ENCODE measurements around the gene FGF12. TPM values are rescaled to one million over a fixed set of nuclear protein-coding genes. Genes with fewer than 3 reads are reported as not detected.
"Not testable (repeated sequence)": the region's sequence is repeated elsewhere in the genome, so short reads cannot be mapped to it uniquely, and the experiment has no call there.

Gene FGF12
- polyA plus RNA-seq, 1 experiment: not detected

GRCh38 chr3:192731233-192731632 is 3.9 kb upstream of the FGF12 start:
- Histone ChIP-seq H3K4me3 (ENCODE audit: low read depth, low read length) (no peak overlapping the region), H3K9me3 (ENCODE audit: control insufficient read depth, insufficient read depth, low read length) (no peaks in the 10 kb centered on the region), H3K27me3 (ENCODE audit: control insufficient read depth, insufficient read depth, low read length) (no peaks in the 10 kb centered on the region), H3K27ac (ENCODE audit: low read depth, low read length) (no peak overlapping the region)
- CTCF ChIA-PET: no interaction called here
- TF ChIP-seq CTCF (IDR thresholded peaks at IDR 0.05; ENCODE audit: low read depth, low read length): no peak
- no peak for DNase-seq (ENCODE audit: low read depth, low spot score)
- POLR2A ChIA-PET: no interaction called here

GRCh38 chr3:192726385-192726784 is 956 bp downstream of the FGF12 start:
- ChIA-PET CTCF (no interaction called here), POLR2A (no interaction called here)
- TF ChIP-seq CTCF (IDR thresholded peaks at IDR 0.05; ENCODE audit: low read depth, low read length): no peak
- DNase-seq (ENCODE audit: low read depth, low spot score): no peak
- H3K4me3 ChIP-seq (ENCODE audit: low read depth, low read length): no peak overlapping the region
- no peak overlapping the region for H3K27ac ChIP-seq (ENCODE audit: low read depth, low read length)
- no peaks in the 10 kb centered on the region for H3K9me3 ChIP-seq (ENCODE audit: control insufficient read depth, insufficient read depth, low read length)
- H3K27me3 ChIP-seq (ENCODE audit: control insufficient read depth, insufficient read depth, low read length): no peaks in the 10 kb centered on the region

GRCh38 chr3:192719964-192720363 is 7.4 kb downstream of the FGF12 start:
- Histone ChIP-seq H3K27ac (ENCODE audit: low read depth, low read length) (no peak overlapping the region), H3K4me3 (ENCODE audit: low read depth, low read length) (no peak overlapping the region), H3K27me3 (ENCODE audit: control insufficient read depth, insufficient read depth, low read length) (no peaks in the 10 kb centered on the region), H3K9me3 (ENCODE audit: control insufficient read depth, insufficient read depth, low read length) (no peaks in the 10 kb centered on the region)
- CTCF ChIA-PET: no interaction called here
- POLR2A ChIA-PET: no interaction called here
- TF ChIP-seq CTCF (IDR thresholded peaks at IDR 0.05; ENCODE audit: low read depth, low read length): no peak
- no peak for DNase-seq (ENCODE audit: low read depth, low spot score)

GRCh38 chr3:192718156-192718555 is 9.2 kb downstream of the FGF12 start:
- no peak for TF ChIP-seq CTCF (IDR thresholded peaks at IDR 0.05; ENCODE audit: low read depth, low read length)
- no peak overlapping the region for H3K4me3 ChIP-seq (ENCODE audit: low read depth, low read length)
- H3K9me3 ChIP-seq (ENCODE audit: control insufficient read depth, insufficient read depth, low read length): no peaks in the 10 kb centered on the region
- no peaks in the 10 kb centered on the region for H3K27me3 ChIP-seq (ENCODE audit: control insufficient read depth, insufficient read depth, low read length)
- DNase-seq (ENCODE audit: low read depth, low spot score): no peak
- POLR2A ChIA-PET: no interaction called here
- CTCF ChIA-PET: no interaction called here
- no peak overlapping the region for H3K27ac ChIP-seq (ENCODE audit: low read depth, low read length)

GRCh38 chr3:192715126-192715525 is 12.2 kb downstream of the FGF12 start:
- Histone ChIP-seq H3K4me3 (ENCODE audit: low read depth, low read length) (no peak overlapping the region), H3K27me3 (ENCODE audit: control insufficient read depth, insufficient read depth, low read length) (no peaks in the 10 kb centered on the region), H3K9me3 (ENCODE audit: control insufficient read depth, insufficient read depth, low read length) (no peaks in the 10 kb centered on the region), H3K27ac (ENCODE audit: low read depth, low read length) (no peak overlapping the region)
- no peak for TF ChIP-seq CTCF (IDR thresholded peaks at IDR 0.05; ENCODE audit: low read depth, low read length)
- ChIA-PET CTCF (no interaction called here), POLR2A (no interaction called here)
- DNase-seq (ENCODE audit: low read depth, low spot score): no peak

GRCh38 chr3:192711126-192711525 is 16.2 kb downstream of the FGF12 start:
- CTCF ChIA-PET; H3K27ac ChIP-seq (ENCODE audit: low read depth, low read length); POLR2A ChIA-PET; DNase-seq (ENCODE audit: low read depth, low spot score); H3K9me3 ChIP-seq (ENCODE audit: control insufficient read depth, insufficient read depth, low read length); H3K27me3 ChIP-seq (ENCODE audit: control insufficient read depth, insufficient read depth, low read length); H3K4me3 ChIP-seq (ENCODE audit: low read depth, low read length): not testable (repeated sequence)
